GM20431 (cell line): ENCODE results near the gene RASGEF1B.

Source experiments
- in situ Hi-C: fragments of 300-500 bp; cut with MseI, MboI; formaldehyde crosslinking; loops from one replicate; pipeline ENCODE4 v1.15.0; 2020; ENCODE audit warnings: low sequenced_read_pairs; ENCODE audit not compliant: unreplicated experiment

The RASGEF1B gene

GRCh38 chr4:81468678-81469077 lies 3.0 kb downstream of the RASGEF1B start:
- in situ Hi-C loops, result loop anchor here (10.0 kb wide), 1 partner anchor 376 kb away; no protein-coding TSS in a partner anchor

- in situ Hi-C loops, result loop anchor here (10.0 kb wide), 1 partner anchor 377 kb away; no protein-coding TSS in a partner anchor
These were observed 4.1 kb downstream of the RASGEF1B start for GRCh38 chr4:81467672-81467964.

- in situ Hi-C loops, result loop anchor here (10.0 kb wide), 1 partner anchor 378 kb away; no protein-coding TSS in a partner anchor
These were observed 4.7 kb downstream of the RASGEF1B start for GRCh38 chr4:81466841-81467671.

GRCh38 chr4:81465406-81466340 lies 6.0 kb downstream of the RASGEF1B start:
- in situ Hi-C loops, result loop anchor here (10.0 kb wide), 1 partner anchor 379 kb away; no protein-coding TSS in a partner anchor

GRCh38 chr4:81460834-81461233 lies 10.9 kb downstream of the RASGEF1B start:
- in situ Hi-C loops, result loop anchor here (10.0 kb wide), 1 partner anchor 384 kb away; no protein-coding TSS in a partner anchor

- in situ Hi-C loops, result loop anchor here (10.0 kb wide), 1 partner anchor 385 kb away; no protein-coding TSS in a partner anchor
These were observed 11.5 kb downstream of the RASGEF1B start for GRCh38 chr4:81460191-81460701.

- in situ Hi-C loops, result no loop called here
These were observed 12.5 kb downstream of the RASGEF1B start for GRCh38 chr4:81459228-81459627.

GRCh38 chr4:81457921-81458520 lies 13.7 kb downstream of the RASGEF1B start:
- in situ Hi-C loops, result no loop called here

GRCh38 chr4:81457345-81457744 lies 14.4 kb downstream of the RASGEF1B start:
- in situ Hi-C loops, result no loop called here

- in situ Hi-C loops, result no loop called here
These were observed 15.8 kb downstream of the RASGEF1B start for GRCh38 chr4:81455897-81456296.

- in situ Hi-C loops, result no loop called here
These were observed 16.8 kb downstream of the RASGEF1B start for GRCh38 chr4:81454948-81455347.

GRCh38 chr4:81454499-81454898 lies 17.2 kb downstream of the RASGEF1B start:
- in situ Hi-C loops, result no loop called here

GRCh38 chr4:81453024-81453423 lies 18.7 kb downstream of the RASGEF1B start:
- in situ Hi-C loops, result no loop called here

GRCh38 chr4:81452452-81453006 lies 19.2 kb downstream of the RASGEF1B start:
- in situ Hi-C loops, result no loop called here

- in situ Hi-C loops, result no loop called here
These were observed 22.7 kb downstream of the RASGEF1B start for GRCh38 chr4:81449015-81449414.

GRCh38 chr4:81447566-81448229 lies 24.0 kb downstream of the RASGEF1B start:
- in situ Hi-C loops, result no loop called here

GRCh38 chr4:81446634-81447033 lies 25.1 kb downstream of the RASGEF1B start:
- in situ Hi-C loops, result no loop called here

- in situ Hi-C loops, result no loop called here
These were observed 26.5 kb downstream of the RASGEF1B start for GRCh38 chr4:81445196-81445595.

- in situ Hi-C loops, result no loop called here
These were observed 29.1 kb downstream of the RASGEF1B start for GRCh38 chr4:81442484-81443085.
